Heart left ventricle (tissue), 13 donors: Measurements from ENCODE around the gene TBL1Y.

Source experiments
- POLR2A ChIP-seq, 2 donors: fragments of 450-650 bp; IDR thresholded peaks; one replicate each; pipeline ENCODE4 v1.6.1; 2017; ENCODE audit warnings: antibody characterized with exemption in 2 of 2, mild to moderate bottlenecking in 2 of 2, moderate library complexity in 2 of 2
- TF ChIP-seq, protein P1 (sequence below), 12 donors: fragments of 200-600 bp; sonication (generic) in 4 of 12; IDR thresholded peaks; one replicate each; pipeline versions ENCODE4 v1.5.0 to v1.8.0; 2018 to 2022; ENCODE audit warnings: antibody characterized with exemption in 12 of 12, mild to moderate bottlenecking in 5 of 12
- donor health status: ischemic (EF 13 %, LVEDD 7.1; RV severe dilation, severe dysfunction).
- donor health status: DM: no; HTN: yes; CAD: no.
- donor health status: DM: no; HTN: no; CAD: no.
- donor health status: ischemic (EF 25% LVEDD 6.9; RV normal size, moderate dysfunction).
- donor health status: ischemic (EF 25% LVEDD 5.7; RV mildly dilated, moderate dysfunction).
- donor health status: ischemic (EF 35%, LVEDD 5.7; RV mildly dilated, moderate dysfunction).
- donor health status: nonischemic (EF 11% LVEDD 7.7; RV severe dilation, severe dysfunction).
- donor health status: DM: yes; HTN: yes; CAD: no.
- donor health status: PGD.
- donor health status: ischemic (EF 29% LVEDD 5.4; RV normal size, mild dysfunction).
- donor health status: nonischemic (EF 23%, LVEDD 6.1; RV moderate dilation, normal function).

DNA sequence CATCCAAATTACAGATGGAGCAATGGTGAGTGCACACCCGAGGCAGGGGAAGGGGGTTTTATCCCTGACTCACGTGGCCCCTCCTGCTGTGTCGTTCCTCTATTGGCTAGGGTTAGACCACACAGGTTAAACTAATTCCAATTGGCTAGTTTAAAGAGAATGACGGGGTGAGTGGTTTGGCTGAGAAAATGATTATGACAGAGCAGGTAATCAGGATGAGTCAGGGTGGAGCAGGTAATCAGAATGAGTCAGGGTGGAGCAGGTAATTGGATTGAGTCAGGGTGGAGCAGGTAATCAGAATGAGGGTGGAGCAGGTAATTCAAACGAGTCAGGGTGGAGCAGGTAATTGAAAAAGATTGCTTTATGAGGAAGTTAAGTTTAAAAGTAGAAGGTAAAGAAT is 146.4 kb downstream of the TBL1Y start:
- TF ChIP-seq, protein P1, sequence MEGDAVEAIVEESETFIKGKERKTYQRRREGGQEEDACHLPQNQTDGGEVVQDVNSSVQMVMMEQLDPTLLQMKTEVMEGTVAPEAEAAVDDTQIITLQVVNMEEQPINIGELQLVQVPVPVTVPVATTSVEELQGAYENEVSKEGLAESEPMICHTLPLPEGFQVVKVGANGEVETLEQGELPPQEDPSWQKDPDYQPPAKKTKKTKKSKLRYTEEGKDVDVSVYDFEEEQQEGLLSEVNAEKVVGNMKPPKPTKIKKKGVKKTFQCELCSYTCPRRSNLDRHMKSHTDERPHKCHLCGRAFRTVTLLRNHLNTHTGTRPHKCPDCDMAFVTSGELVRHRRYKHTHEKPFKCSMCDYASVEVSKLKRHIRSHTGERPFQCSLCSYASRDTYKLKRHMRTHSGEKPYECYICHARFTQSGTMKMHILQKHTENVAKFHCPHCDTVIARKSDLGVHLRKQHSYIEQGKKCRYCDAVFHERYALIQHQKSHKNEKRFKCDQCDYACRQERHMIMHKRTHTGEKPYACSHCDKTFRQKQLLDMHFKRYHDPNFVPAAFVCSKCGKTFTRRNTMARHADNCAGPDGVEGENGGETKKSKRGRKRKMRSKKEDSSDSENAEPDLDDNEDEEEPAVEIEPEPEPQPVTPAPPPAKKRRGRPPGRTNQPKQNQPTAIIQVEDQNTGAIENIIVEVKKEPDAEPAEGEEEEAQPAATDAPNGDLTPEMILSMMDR (IDR thresholded peaks at IDR 0.05), result no peak
- TF ChIP-seq POLR2A (IDR thresholded peaks at IDR 0.05), result no peak
